IPS-NIHi7 (cell line): ENCODE results near the gene SBDS.
A peak's percentile ranks its signal among the peaks of the same experiment; 100 is the strongest.
"Not testable (repeated sequence)": the region's sequence is repeated elsewhere in the genome, so short reads cannot be mapped to it uniquely, and the experiment has no call there.

ENCODE experiments used
- DNase-seq: peaks from one replicate; pipeline ENCODE4 v3.0.0; 2012; ENCODE audit warnings: mixed read lengths; ENCODE audit errors: extremely low spot score

Gene SBDS

DNA sequence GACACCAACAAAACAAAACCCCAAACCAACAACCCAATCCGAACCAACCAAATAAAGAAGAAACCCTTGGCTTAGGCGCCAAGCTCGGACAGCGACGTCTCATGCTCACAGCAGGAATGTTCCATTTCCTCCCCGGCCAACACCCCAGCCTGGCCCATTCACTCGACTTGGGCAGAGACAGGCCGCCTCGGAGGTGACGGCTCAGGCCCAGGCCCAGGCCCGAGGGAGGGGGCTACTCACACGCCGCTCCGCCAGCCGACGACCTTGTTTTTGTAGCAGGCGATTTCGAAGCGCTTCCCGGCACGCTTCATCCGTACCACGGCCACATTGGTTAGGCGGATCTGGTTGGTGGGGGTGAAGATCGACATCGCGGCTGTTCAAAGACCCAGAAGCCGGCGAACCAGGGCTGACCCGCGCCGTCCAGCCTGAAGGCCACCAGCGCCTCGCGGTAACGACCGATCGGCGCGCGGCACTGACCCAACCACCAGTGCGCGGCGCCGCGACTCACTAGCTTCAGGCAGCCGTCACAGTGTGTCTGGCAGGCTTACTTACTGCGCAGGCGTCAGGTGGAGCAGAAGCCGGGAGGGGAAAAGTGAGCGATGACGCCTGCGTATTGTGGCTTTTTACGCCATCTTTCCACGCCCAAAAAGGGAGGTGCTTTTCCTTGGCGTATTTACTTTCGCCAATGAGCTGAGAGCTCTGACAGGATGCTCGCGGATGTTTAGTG, at the start of gene SBDS:
Gene SBDS (minus strand): TSS at position 537 of the 727 bp plus-strand sequence. CDS start 169 bp downstream, at position 368.
- DNase-seq, result peak; percentile 64

DNA sequence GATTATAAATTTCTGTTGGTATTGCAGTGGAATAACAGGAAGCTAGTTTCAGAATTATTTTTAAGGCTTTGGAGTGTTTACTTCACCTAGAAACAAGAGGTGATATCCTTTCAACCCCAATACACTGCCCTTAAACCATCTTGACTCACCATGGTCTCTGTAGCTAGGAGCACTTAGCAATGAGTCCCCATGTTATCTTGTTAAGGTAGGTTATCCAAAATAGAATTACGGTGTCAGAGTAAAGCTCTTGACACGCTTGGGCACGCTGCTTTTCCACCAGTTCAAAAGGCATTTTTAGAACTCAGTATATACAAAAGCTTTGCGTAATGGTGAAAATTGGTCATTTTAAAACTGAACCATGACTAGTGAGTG, 48.2 kb upstream of the SBDS start:
- DNase-seq, result not testable (repeated sequence)

DNA sequence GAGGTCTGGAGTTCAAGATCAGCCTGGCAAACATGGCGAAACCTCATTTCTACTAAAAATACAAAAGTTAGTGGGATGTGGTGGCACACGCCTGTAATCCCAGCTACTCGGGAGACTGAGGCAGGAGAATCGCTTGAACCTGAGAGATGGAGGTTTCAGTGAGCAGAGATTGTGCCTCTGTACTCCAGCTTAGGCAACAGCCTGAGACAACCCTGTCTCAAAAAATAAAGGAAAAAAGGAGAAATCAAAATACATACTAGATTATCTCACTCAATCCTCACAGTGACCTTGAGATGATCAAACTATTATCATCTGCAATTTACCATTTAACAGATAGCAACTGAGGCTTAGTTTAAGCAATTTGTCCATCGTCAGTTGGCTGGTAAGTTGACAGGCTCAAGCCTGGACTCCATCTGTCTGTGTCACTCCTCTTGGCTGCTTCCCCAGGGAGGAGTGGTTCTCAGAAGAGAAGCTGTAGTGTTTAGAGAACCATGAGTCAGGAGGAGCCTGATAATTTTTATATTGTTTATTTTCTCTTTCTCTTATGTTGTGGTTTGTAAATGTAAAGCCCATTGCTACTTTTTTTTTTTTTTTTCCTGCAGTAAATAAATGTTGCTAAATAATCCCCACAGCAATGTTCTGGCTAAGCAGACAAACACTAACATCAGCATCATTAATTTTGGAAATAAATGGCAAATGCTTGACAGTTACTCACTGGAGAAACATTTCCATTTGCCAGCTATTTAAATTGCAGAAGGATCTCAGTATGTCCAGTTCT, 47.6 kb upstream of the SBDS start:
- DNase-seq, result not testable (repeated sequence)

DNA sequence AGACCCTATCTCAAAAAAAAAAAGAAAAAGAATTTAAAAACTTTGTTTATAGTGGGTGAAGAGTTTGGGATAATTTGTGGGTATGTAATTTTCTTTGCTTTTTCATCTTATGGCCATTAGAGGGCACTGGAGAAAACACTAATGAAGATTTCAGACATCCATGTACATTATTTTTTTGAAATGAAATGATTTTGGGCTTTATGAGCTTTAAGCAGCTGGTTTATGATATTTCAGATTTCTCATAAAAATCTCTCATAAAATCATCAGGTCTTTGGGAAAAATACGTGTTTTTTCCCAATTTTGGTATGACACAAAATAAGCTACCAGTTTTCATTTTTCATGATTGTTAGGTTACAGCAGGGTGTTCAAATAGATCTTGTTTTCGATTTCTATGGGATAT, 45.4 kb upstream of the SBDS start:
- not testable (repeated sequence) for DNase-seq

DNA sequence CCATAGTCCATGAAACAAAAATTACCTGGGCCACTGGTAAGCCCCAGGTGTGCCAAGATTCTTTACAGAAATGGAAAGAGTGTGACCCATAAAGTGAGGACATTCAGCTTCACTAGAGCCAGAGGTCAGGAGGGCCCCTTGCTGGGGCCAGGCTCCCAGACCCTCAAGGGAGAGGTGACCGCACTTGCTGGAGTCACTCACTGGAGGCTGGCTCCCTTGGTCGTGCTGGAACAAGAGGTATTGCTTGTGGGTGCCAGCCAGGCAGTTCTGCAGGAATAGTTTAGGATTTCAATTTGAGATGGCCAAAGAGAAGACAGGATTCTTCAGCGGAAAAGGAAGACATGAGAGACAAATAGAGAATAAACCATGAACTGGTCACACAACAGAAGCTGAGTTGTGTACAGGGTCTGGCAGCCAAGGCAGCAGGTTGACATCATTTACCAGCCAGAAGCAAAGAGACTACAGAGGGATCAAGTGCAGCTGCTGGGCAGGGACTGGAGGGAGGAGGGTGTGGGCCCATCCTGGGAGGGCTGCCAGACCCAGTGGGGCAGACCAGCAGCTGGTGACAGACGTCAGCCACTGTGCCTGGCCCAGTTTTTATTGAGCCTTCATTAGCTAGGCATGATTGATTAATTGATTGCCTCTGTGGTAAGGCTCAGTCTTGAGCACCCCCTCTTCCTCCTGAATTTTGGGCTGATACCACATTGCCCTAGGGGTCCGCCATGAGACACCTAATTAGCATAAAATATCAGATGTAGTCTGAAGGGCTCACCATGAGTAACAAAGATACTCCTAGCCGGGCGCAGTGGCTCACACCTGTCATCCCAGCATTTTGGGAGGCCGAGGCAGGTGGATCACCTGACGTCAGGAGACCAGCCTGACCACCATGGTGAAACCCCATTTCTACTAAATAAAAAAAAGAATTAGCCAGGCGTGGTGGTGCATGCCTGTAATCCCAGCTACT, 41.3 kb upstream of the SBDS start:
- not testable (repeated sequence) for DNase-seq

DNA sequence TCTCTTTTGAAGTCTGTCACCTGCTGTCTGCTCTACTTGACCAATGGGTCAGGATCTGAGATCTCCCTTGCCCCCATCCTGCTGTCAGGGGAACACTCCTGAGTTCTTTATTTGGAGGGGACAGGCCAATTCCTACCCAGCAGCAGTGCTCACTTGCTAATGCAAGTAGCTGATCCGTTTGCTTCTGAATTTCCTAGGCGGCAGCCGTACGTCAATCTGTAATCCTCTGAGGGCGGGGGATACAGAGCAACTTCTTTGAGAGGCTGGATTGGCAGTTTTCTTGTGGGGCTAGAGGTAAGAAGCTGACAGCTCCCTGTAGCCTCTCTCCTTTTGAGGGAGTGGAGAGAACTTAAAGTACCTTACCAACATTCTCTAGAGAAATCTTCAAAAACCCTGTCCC, 37.9 kb upstream of the SBDS start:
- no peak for DNase-seq

DNA sequence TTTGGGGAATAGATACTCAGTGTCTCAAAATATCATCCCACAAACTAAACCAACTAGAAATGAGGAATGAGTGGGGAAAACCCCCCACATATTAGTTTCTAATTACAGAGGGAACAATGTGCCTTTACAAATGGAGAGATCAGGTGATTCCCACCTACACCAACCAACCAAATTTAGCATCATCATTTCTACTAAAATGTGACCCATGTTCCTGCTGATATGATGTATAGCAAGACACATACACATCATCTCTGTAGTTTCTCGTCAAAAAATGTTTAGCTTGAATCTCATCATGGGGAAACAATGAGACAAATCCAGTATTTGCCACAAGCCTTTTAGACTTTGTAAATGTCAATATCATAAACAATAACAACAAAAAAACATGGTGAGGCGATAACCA, 36.3 kb upstream of the SBDS start:
- DNase-seq, result not testable (repeated sequence)

DNA sequence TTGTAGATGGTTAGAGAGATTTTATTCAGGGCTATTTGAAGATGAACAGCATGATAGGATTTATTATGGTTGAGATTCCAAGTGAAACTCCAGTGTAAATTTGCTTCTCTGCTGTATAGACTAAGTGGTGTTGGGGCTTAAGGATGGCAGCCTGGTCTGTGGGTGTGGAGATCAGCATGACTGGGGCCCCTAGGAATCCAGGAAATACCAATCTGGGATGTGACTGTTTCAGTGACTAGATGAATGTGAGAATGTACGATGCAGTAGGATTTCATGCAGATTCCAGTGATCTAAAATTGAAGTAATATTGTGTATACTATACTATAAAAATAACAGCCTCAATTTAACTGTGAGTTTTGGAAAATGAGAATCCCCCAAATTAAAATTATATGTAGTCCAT, 30.1 kb upstream of the SBDS start:
- not testable (repeated sequence) for DNase-seq

DNA sequence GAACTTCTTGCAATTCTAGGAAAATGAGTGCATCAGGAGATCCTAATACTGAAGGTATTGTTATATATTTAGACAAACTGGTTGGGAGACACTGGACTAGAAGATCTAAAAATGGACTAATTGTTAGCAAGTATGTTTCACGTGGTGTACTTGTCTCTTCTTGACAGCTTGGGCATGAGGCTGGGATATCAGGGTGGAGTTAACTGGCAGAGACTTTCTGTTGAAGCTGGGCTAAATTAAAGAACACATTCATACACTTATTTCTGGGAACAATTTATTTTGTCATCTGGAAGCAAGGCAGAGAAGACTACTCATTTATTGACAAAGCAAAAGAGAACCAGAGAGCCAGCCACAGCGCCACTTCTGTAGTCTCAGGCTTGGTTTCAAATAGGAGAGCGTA, 27.1 kb upstream of the SBDS start:
- no peak for DNase-seq

DNA sequence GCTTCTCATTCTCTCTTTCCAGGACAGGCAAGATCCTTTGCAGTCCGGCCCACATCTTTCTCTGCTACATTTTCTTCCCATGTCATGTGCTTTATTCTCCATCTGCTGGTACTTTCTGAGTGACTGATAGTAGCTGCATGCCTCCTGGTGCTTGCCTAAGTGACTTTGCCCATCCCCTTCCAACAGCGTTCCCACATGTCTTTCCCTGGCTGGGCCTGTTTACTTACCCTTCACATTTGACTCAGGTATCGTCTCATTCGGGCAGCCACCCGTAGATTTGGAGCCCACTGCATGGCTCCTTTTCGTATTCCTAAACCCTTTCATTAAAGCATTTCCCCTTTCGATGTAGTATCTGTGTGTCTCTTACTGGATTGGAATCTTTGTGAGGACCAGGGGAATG, 25.9 kb upstream of the SBDS start:
- peak; percentile 8 for DNase-seq

DNA sequence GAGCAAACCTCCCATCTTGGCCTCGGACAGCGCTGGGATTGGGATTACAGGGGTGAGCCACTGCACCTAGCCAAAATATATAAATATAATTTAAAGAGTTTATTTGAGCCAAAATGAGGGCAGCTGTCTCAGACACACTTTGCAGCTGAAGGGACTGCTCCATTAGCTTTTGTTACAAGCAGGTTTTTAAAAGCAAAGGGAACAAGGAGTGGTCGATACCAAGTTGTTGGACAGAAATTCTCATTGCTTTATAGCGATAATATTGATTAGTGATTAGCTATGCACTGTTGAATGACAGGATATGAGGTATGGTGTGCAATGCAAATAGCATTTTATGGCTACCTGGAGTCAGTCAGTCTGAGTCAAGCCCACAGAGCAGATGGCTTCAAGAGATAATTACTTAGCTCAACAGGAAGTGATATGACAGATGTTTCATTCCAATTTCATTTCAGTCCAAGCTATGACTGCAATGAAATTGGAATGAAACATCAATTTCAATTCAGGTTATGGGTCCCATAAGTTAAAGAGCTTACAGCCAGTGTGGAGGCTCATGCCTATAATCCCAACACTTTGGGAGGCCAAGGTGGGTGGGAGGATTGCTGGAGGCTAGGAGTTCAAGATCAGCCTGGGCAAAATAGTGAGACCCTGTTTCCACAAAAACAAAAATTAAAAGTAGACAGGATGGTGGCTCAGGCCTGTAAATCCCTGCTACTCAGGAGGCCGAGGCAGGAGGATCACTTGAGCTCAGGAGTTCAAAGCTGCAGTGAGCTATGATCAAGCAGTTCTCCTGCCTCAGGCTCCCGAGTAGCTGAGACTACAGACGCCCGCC, 24.4 kb upstream of the SBDS start:
- DNase-seq, result no peak

DNA sequence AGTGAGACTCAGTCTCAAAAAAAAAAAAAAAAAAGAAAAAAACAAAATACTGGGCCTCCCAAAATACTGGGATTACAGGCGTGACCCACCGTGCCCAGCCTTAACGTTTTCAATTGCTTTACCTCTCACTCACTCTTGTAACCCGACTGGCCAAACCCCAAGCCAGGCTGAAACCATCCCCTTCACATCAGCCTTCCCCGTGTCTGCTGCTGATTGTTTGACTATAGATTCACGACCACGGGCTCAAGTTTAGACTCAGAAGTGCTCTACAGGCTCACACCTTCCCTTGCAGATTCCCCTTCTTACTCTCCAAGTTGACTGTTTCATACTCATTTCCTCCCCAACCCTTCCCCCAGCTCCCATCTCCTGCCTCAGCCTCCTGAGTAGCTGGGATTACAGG, 23.6 kb upstream of the SBDS start:
- no peak for DNase-seq

DNA sequence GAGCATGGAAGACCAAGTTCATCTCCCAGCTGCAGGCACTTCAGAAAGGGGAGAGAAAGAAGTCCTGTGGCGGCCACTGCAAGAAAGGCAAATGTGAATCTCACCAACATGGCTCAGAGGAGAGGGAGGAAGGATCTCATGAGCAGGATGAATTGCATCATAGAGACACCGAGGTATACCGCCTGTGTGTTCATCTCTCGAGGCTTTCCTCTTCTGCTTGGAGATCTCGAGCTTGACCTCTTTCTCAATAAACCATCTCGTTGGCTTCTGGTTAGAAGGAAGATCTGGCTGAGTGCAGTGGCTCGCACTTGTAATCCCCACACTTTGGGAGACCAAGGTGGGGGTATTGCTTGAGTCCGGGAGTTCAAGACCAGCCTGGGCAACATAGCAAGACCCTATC, 22.6 kb upstream of the SBDS start:
- not testable (repeated sequence) for DNase-seq

DNA sequence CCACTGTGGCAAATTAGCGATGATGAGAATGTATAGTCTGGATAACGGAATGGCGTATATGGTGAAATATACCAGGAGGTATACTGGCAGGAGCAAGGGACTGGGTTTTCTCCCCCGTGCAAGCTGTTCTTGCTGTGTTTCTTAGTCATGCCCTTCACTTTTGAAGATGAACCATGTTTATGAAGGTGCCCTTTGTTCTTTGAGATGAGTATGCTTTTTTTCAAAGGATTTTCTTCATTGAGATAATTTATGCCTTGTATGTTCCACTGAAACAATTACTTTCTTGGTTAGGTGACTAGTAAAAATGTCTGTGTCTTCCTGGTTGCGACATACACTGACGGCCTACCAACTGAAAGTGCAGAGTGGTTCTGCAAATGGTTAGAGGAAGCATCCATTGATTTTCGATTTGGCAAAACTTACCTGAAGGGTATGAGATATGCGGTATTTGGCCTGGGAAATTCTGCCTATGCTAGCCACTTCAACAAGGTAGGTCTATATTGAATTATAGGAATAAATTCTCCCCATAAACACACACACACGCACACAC, 18.8 kb upstream of the SBDS start:
- DNase-seq, result not testable (repeated sequence)

DNA sequence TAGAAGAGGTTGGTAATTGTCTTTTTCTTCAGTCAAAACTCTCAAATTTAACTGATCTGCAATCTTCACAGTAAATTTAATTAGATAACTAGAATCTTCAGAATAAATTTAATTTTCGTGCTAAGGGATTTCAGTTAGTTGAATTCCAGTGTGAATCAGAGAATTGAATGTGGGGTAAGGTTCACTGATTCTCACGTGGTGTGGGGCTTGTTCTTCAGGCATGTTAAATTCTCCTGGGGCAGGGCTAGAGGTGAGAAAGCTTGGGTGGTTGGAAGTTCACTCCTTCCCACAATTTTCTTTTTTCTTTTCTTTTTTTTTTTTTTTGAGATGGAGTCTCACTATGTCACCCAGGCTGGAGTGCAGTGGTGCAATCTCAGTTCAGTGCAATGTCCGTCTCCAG, 14.3 kb upstream of the SBDS start:
- DNase-seq, result not testable (repeated sequence)

DNA sequence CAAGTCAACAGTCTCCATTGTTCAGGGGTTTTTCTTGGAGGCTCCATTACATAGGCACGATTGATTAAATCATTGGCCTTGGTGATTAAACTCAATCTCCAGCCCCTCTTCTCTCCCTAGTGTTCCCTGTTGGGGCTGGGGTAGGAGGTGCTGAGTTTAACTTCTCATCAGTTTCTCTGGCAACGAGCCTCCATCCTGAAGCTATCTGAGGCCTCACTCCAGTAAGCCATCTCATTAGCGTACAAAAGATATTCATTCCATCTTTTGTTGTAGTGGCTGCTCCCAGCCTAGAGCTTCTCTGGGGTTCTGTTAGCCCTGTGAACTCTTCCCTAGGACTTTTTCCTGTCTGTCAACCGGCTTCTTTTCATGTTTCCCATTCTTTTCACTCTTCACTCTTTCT, 12.9 kb upstream of the SBDS start:
- DNase-seq, result no peak

DNA sequence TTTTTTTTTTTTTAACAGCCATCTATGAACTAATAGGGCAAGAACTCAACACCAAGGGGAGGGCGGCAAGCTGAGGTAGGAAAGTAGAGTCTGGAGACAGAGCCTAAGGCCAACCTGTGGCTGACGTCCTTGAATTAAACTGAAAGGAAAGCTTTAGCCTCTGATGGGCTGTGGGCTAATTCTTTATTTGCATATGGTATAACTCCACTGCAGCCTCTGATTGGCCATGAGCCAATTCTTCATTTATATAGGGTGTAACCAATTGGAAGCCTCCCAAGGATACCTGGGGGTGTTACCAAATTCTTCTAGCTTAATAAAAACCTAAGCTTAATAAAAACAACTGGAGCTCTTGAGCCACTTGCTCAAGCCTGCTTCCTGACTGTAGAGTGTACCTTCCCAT, 11.6 kb upstream of the SBDS start:
- no peak for DNase-seq

DNA sequence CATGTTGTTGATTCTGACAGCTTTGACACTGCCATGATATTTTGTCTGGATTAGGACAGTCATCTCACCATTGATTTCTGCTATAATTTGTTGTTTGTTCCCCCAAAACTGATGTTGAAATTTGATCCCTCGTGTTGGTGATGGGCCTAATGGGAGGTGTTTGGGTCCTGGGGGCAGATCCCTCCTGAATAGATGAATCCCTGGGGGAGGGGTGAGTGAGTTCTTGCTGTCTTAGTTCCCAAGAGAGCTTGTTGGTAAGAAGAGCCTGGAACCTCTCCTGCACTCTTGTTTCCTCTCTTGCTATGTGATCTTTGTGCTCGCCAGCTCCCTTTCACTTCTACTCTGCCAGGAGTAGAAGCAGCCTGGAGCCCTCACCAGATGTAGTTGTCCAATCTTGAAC, 8.8 kb upstream of the SBDS start:
- not testable (repeated sequence) for DNase-seq

DNA sequence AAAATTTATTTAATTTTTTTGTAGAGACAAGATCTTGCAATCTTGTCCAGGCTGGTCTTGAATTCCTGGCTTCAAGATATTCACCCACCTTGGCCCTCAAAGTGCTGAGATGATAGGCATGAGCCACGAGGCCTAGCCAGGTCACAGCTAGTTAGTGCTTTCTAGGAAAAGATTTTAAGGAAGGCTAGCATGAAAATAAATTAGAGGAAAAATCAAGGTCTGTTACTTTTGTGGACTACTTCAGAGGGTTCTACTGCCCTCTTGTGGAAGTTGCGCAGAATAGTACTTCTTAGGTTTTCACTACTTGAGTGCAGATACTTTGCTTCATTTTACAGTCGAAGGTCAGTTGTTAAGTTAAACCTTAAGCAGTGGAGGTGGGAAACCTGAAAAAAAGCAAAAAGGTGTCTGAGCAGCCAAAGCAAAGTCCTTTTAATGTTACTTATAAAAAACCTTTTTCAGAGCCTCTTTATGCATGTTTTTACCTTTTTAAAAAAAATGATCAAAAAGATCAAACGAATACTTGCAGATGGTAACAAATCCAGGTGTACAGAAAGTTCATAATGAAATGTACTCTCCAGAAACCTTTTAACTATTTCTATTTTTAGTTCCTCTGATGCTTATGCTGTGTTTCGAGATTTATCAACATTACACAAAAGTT, 5.3 kb upstream of the SBDS start:
- not testable (repeated sequence) for DNase-seq

DNA sequence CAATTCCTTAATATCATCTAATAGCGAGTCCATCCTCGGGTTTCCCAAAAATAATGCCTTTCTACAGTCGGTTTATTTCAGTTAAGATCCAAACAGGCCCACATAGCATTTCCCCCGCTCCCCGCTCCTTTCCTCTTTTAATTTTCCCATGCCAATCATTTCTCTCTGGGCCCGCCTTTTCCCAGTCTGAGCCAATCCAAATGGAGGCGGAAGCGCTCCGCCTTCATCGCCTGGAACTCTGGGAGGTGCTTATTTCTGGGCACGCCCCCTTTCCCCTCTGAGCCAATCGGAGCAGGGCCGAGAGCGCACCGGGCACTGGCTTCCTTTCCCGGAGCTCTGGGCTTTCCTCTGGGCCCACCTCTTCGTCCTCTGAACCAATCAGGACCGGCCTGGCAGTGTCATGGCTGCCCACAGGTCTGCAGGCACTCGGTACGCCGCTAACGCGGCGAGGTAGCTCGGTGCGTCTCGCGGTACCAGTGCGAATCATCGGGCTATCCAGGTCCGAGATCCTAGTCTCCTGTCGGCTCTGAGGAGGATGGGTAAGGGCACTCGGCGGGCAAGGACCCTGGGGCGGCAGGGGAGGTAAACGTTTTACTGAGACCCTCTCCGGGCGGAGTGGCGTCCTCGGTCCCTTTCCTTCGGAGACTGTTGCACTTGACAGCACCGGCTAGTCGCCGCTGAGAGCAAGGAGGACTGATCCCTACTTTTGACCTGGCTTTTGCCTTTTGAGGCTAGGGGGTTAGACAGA, 1.2 kb upstream of the SBDS start, which contains the start of gene TYW1:
Gene TYW1 (plus strand): TSS at position 390 of the 748 bp plus-strand sequence. CDS start 146 bp downstream, at position 536.
- DNase-seq, result peak; percentile 84
